Measurements from ENCODE around the gene STEAP4. TPM values are rescaled to one million over a fixed set of nuclear protein-coding genes. Genes with fewer than 3 reads are reported as not detected.

STEAP4 gene
- total RNA-seq (2014; rRNA removed; shearing (Covaris generic)) = under 0.01 TPM in 1 of 2 replicates, not detected in the other

DNA sequence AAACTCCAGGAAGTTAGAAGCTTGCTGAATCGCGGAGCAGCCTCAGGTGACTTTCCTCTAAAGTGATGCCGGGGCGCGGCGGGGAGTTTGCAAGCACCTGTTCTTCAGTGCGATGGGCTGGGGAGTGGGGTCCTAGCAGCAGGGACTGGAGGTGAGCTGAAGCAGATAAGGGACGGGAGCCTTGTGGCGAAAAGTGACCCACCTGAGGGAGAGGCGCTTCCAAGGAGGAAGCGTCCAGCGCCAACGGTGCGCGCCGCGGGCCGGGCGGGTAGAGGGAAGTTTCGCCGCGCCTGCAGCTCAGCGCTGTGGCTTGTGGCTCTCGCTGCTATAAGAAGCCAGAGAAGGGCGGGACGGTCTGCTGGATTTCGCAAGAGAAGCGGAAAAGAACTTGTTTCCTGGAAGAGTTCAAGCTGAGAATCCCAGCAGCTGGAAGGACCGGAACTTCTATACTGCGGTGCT is at the start of gene STEAP4:
Gene STEAP4 (minus strand): TSS at position 305 of the 459 bp plus-strand sequence. CDS start 22,625 bp downstream, outside the sequence.
- H3K4me3 ChIP-seq (ENCODE audit: insufficient read depth, low read depth, low read length) = peak within 1 kb of the TSS; percentile 47
- H3K36me3 ChIP-seq (replicated peaks; ENCODE audit: control insufficient read depth, insufficient read depth, low read length) = no peaks in the 10 kb centered on the region
- peaks cover 12% of the 10 kb centered on the region for H3K27me3 ChIP-seq (ENCODE audit: control insufficient read depth, insufficient read depth, low read length)
- DNase-seq = peak; percentile 53

DNA sequence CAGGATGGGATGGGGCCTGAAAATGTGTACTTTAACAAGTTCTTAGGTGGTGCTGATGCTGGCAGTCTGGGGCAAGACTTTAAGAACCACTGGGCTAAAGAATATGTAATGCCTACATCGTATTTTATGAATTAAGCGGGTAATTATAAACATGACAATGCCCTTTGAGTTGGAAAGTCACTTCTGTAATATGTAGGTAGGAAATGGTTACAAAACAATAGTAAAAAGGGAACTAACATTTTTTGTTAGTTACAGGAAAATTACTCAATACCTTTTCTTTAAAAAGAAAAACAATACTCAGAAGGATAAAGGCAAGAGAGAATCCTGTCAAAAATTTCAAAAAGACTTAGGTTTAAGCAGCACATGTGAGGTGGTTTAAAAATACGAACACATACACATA is 48.3 kb upstream of the STEAP4 start:
- no peaks in the 10 kb centered on the region for H3K36me3 ChIP-seq (replicated peaks; ENCODE audit: control insufficient read depth, insufficient read depth, low read length)
- H3K27me3 ChIP-seq (ENCODE audit: control insufficient read depth, insufficient read depth, low read length) = no peaks in the 10 kb centered on the region
- H3K4me3 ChIP-seq (ENCODE audit: insufficient read depth, low read depth, low read length) = no peak overlapping the region
- no peak for DNase-seq

DNA sequence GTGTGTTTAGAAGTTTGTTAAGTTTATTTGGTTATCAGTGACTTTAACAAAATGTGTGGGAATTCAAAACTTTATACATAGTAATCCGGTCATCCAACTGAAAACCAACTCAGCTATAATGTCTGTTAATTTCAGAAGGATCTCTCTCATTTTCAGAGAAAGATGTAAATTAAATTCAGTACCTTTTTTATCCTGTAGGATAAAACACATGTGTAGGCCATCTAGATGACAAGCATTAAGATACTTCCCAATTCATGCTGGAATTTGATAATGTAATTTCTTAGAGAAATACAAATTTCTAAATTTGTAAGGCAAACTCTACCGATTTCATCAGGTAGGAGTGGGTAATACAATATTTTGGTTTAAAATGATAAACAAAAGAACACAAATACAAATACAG is 43.4 kb upstream of the STEAP4 start:
- Histone ChIP-seq H3K36me3 (replicated peaks; ENCODE audit: control insufficient read depth, insufficient read depth, low read length) (no peaks in the 10 kb centered on the region), H3K4me3 (ENCODE audit: insufficient read depth, low read depth, low read length) (no peak overlapping the region), H3K27me3 (ENCODE audit: control insufficient read depth, insufficient read depth, low read length) (no peaks in the 10 kb centered on the region)
- no peak for DNase-seq

DNA sequence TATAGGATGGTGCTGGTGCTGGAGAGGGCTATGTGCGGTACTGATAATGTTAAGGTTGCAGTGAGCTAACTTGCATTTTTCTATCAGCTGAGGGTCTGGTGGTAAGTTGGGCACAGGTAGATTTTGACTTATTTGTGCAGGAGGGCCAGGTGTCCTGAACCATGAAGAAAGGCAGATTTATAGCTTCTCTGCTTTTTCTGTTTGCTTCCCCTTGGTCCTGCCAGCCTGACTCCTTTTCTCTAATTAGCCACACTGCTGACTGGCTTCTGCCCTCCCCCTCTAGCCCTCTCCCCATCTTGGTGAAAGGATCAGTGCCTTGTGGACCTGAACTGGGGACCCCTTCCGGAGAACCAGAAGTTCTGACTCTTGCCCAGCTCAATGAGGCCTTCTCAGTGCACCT is 40.8 kb upstream of the STEAP4 start:
- no peak for DNase-seq
- Histone ChIP-seq H3K36me3 (replicated peaks; ENCODE audit: control insufficient read depth, insufficient read depth, low read length) (no peaks in the 10 kb centered on the region), H3K4me3 (ENCODE audit: insufficient read depth, low read depth, low read length) (no peak overlapping the region), H3K27me3 (ENCODE audit: control insufficient read depth, insufficient read depth, low read length) (no peaks in the 10 kb centered on the region)

DNA sequence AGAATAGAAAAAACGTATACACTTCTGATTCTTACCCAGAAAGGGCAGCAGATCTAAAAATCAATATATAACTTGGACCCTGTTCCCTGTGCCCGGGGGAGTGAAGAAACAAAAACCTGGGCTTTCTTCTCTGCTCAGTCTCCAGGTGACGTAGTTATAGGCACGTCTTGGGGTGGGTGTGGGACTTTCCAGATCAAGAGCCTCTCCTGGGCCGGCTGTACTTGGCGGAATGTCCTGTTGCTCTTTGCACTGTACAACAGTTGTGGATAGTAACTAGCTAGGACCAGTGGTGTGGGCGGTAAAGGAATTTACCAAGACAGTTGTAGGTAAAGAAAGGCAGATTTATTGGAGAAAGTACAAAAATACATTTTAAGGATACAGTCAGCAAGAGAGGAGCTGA is 40.4 kb upstream of the STEAP4 start:
- no peak for DNase-seq
- Histone ChIP-seq H3K27me3 (ENCODE audit: control insufficient read depth, insufficient read depth, low read length) (no peaks in the 10 kb centered on the region), H3K36me3 (replicated peaks; ENCODE audit: control insufficient read depth, insufficient read depth, low read length) (no peaks in the 10 kb centered on the region), H3K4me3 (ENCODE audit: insufficient read depth, low read depth, low read length) (no peak overlapping the region)

DNA sequence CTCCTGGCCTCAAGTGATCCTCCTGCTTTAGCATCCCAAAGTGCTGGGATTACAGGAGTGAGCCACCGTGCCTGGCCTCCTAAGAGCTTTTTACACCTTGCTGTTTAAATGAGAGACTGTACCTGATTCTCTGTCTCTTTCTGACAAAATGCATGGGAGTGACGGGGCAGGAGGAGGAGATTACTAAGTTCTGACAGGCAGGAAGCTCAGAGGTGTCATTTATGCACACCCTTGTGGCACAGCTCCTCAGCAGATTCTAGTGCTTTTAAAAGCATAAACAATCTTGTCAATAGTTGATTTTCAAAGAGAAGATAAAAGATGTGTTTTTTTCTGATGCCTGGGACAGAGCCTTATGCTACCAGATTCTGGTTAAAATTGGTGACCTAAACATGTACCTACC is 39.7 kb upstream of the STEAP4 start:
- no peak overlapping the region for H3K4me3 ChIP-seq (ENCODE audit: insufficient read depth, low read depth, low read length)
- no peaks in the 10 kb centered on the region for H3K27me3 ChIP-seq (ENCODE audit: control insufficient read depth, insufficient read depth, low read length)
- no peak for DNase-seq
- no peaks in the 10 kb centered on the region for H3K36me3 ChIP-seq (replicated peaks; ENCODE audit: control insufficient read depth, insufficient read depth, low read length)

DNA sequence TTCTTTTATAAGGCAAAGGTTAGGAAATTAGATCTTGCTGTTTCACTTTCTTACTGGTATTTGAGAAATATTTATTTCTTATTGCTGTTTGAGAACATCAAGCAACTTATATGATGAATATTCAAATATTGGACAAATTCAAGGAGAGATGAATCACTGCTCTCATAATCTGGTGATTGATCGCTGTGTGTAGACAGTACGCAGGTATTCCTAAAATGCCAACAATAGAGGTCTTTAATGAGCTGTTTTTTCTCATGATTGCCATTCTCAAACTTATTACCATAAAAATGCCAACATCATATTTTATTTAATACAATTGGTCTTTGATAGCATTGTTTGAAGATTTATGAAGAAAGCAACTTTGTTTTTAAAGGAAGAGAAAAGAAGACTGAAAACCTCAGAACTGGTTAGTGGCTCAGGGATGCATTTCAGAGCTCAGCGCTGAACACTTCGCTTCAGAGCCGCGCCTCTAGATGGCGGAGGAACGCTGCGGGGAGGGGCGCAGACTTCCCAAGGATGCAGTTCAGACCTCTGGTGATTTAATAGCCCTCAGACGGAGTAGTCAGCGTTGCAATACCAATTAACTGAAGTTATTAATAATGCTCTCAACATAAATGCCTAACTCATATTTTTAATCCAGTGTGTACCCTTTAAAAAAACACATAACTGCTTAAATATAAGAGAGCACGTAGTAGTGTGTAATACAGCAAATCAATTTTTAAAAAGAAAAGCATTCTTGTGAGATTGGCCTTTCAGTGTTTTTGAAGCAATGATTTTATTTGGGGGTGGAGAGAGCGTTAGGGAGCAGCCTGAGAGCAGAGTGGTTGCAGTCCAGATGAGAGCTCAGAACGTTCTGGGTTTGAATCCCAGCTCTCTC is 38.5 kb upstream of the STEAP4 start:
- Histone ChIP-seq H3K4me3 (ENCODE audit: insufficient read depth, low read depth, low read length) (no peak overlapping the region), H3K36me3 (replicated peaks; ENCODE audit: control insufficient read depth, insufficient read depth, low read length) (no peaks in the 10 kb centered on the region), H3K27me3 (ENCODE audit: control insufficient read depth, insufficient read depth, low read length) (no peaks in the 10 kb centered on the region)
- DNase-seq = peak; percentile 16

DNA sequence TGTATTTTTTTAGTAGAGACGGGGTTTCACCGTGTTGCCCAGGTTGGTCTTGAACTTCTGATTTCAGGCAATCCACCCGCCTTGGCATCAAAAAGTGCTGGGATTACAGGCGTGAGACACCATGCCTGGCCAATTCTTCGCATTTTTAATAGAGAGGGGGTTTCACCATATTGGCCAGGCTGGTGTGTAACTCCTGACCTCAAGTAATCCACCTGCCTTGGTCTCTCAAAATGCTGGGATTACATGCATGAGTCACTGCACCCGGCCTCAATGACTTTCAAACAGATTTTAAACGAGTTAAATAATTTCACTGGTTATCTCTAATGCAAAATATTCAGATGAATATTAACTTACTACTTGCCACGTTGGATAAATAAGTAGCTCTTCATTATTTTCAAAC is 37.6 kb upstream of the STEAP4 start:
- Histone ChIP-seq H3K27me3 (ENCODE audit: control insufficient read depth, insufficient read depth, low read length) (no peaks in the 10 kb centered on the region), H3K36me3 (replicated peaks; ENCODE audit: control insufficient read depth, insufficient read depth, low read length) (no peaks in the 10 kb centered on the region)
- DNase-seq = no peak

DNA sequence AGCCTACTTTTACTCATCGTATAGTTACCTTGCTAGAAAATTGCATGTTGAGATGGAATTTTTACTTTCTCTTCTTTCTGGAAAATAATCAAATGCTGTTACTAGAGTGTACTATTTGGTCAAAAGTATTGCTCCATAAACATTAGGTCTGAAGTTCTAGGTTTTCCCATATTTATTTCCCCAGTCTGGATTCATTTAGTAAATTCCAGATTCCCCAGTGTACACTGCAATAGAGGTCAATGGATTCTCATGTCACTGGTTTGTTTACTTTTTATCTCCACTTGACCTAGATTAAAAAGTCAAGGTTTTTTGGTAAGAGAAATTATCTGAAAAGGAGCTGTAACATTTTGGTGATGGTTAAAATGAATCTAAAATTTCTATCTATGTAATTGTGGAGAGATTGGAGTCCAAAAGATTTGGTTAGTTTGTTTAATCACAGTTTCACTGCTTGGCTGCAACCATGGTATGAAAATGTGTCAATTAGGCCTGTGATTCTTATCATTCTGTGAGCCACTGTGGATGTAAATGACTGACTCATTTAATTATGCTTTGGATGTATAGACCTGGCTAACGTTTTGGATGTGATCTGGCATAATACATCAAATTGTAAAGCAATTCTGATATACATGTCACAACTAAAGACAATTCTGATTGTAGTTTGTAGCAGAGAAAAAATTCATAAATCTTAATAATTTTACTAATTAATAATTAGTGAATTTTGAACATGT is 32.7 kb upstream of the STEAP4 start:
- Histone ChIP-seq H3K36me3 (replicated peaks; ENCODE audit: control insufficient read depth, insufficient read depth, low read length) (no peaks in the 10 kb centered on the region), H3K27me3 (ENCODE audit: control insufficient read depth, insufficient read depth, low read length) (no peaks in the 10 kb centered on the region), H3K4me3 (ENCODE audit: insufficient read depth, low read depth, low read length) (no peak overlapping the region)
- no peak for DNase-seq

More for the DNA sequence above, 37.6 kb upstream of the STEAP4 start:
- no peak overlapping the region for H3K4me3 ChIP-seq (ENCODE audit: insufficient read depth, low read depth, low read length)

DNA sequence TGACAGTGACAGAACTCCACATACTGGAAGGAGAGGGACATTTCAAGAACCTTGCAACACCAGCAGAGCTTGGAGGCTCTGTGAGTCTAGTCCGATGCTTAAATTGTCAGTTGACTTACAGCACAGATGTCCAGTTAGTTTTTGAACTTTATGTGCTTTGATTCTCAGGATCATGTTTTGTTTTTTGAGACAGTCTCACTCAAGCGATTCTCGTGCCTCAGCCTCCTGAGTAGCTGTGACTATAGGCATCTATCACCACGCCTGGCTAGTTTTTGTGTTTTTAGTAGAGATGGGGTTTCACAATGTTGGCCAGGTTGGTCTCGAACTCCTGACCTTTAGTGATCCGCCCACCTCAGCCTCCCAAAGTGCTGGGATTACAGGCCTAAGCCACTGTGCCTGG is 31.8 kb upstream of the STEAP4 start:
- DNase-seq = no peak
- H3K36me3 ChIP-seq (replicated peaks; ENCODE audit: control insufficient read depth, insufficient read depth, low read length) = no peaks in the 10 kb centered on the region
- H3K4me3 ChIP-seq (ENCODE audit: insufficient read depth, low read depth, low read length) = no peak overlapping the region
- H3K27me3 ChIP-seq (ENCODE audit: control insufficient read depth, insufficient read depth, low read length) = no peaks in the 10 kb centered on the region

DNA sequence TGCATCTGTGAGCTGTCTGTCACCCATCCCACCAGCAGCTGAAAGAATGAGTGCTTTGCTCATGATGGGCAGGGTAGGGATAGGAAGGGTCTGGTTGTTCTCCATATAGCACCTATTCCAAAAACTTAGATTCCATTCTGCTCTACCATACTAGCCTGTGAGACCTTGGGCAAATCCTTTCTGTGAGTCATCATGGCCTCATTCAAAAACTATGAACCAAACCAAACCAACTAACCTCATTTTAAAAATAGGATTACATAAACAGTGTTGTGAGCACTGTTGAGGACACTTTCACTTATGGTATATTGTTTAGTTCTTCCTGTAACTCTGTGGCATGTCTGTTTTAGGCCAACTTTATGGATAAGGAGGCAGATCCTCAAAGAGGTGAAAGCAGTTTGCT is 30.9 kb upstream of the STEAP4 start:
- DNase-seq = no peak
- Histone ChIP-seq H3K36me3 (replicated peaks; ENCODE audit: control insufficient read depth, insufficient read depth, low read length) (no peaks in the 10 kb centered on the region), H3K27me3 (ENCODE audit: control insufficient read depth, insufficient read depth, low read length) (no peaks in the 10 kb centered on the region), H3K4me3 (ENCODE audit: insufficient read depth, low read depth, low read length) (no peak overlapping the region)

DNA sequence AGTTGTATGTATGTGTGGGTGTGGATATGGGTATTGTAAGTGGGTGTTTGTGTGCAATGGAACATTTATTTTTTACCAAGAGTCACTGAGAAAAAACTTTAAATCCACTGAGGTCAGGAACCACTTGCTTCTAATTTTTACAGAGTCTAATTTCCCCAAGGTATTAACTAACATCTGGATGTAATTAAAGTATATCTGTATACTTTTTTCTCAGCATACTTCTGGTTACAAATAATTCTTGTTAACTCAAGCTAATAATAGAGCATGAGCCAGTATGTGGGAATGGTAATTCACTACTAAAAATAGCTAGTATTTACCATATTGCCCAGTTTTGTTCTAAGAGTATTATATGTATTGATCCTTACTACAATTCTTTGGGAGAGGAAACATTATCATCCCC is 24.6 kb upstream of the STEAP4 start:
- no peak for DNase-seq
- no peak overlapping the region for H3K4me3 ChIP-seq (ENCODE audit: insufficient read depth, low read depth, low read length)
- H3K27me3 ChIP-seq (ENCODE audit: control insufficient read depth, insufficient read depth, low read length) = no peaks in the 10 kb centered on the region
- no peaks in the 10 kb centered on the region for H3K36me3 ChIP-seq (replicated peaks; ENCODE audit: control insufficient read depth, insufficient read depth, low read length)

DNA sequence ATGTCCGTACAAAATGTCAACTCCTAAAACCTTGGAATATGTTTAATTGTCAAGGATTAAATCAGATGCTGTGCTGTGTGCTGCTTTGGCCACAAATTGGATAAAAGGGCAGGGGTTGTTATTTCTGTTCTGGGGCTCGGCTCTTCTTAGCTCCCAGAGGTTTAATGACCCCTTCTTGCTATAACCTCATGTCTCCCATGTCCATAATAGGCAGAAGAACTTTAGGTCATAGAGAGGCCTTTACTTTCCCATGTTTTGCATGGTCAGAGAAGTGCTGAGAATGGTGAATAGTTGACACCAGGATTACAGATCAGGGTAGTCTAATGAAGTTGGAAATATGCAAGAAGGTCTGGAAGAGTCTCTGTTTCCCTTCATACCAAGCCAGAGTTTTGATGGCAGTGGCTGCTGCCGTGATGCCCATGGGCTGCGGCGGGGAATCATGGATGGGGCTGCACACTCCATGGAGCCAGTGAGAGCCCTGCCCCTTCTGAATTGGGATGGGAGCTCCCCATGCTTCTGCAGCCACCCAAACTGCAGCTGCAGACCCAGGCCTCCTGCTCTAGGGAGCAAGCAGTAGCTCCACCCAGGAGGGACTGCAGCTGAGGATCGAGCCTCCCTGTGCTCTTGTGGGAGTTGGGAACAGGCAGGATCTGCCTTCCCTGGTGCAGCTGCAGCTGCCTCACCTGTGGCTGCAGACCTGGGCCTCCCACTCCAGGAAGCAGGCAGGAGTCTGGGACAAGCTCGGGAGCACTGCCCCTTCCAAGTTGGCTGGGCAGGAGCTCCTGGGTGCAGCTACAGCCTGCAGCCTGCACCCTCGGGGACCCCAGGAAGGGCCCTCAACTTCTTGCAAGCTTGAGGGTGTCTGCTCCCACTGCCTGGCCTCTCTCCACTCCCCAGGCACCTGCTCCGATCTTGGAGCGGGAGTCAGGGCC is 23.1 kb upstream of the STEAP4 start:
- H3K4me3 ChIP-seq (ENCODE audit: insufficient read depth, low read depth, low read length) = no peak overlapping the region
- no peaks in the 10 kb centered on the region for H3K27me3 ChIP-seq (ENCODE audit: control insufficient read depth, insufficient read depth, low read length)
- DNase-seq = no peak
- H3K36me3 ChIP-seq (replicated peaks; ENCODE audit: control insufficient read depth, insufficient read depth, low read length) = no peaks in the 10 kb centered on the region

DNA sequence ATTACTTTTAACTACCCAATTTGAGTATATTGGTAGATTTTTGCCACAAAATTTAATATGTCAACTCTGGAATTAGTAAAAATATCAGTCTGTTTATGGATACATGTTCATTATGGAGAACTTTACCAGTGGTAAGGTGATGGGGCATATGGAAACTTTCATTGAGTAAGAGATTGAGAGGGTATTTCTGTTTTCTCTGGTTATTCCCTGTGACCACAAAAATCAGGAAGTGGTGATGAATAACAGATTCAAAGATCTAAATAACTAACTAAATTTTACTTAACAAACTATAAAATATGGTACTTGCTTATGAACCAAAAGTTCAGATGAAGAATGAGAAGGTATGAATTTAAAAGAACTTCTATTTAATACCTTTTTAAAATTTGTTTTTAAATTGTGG is 22.1 kb upstream of the STEAP4 start:
- DNase-seq = no peak
- Histone ChIP-seq H3K27me3 (ENCODE audit: control insufficient read depth, insufficient read depth, low read length) (no peaks in the 10 kb centered on the region), H3K4me3 (ENCODE audit: insufficient read depth, low read depth, low read length) (no peak overlapping the region), H3K36me3 (replicated peaks; ENCODE audit: control insufficient read depth, insufficient read depth, low read length) (no peaks in the 10 kb centered on the region)
